Daoy (cell line): ENCODE data around the gene GFOD2. TPM values are rescaled to one million over a fixed set of nuclear protein-coding genes. Genes with fewer than 3 reads are reported as not detected.

Source experiments
- DNase-seq: peaks from one replicate; pipeline ENCODE4 v3.0.0-alpha.2; 2015; ENCODE audit warnings: low read depth
- total RNA-seq: library from RNA; depleted of rRNA; stranded (reverse); fragments of >200 nt; shearing (Covaris generic); gene quantifications from 2 replicates; pipeline ENCODE4 v1.2.3, GENCODE V29; 2014

GFOD2 gene
- total RNA-seq, 1 experiment from 2014 or later: 18.8 TPM

DNA sequence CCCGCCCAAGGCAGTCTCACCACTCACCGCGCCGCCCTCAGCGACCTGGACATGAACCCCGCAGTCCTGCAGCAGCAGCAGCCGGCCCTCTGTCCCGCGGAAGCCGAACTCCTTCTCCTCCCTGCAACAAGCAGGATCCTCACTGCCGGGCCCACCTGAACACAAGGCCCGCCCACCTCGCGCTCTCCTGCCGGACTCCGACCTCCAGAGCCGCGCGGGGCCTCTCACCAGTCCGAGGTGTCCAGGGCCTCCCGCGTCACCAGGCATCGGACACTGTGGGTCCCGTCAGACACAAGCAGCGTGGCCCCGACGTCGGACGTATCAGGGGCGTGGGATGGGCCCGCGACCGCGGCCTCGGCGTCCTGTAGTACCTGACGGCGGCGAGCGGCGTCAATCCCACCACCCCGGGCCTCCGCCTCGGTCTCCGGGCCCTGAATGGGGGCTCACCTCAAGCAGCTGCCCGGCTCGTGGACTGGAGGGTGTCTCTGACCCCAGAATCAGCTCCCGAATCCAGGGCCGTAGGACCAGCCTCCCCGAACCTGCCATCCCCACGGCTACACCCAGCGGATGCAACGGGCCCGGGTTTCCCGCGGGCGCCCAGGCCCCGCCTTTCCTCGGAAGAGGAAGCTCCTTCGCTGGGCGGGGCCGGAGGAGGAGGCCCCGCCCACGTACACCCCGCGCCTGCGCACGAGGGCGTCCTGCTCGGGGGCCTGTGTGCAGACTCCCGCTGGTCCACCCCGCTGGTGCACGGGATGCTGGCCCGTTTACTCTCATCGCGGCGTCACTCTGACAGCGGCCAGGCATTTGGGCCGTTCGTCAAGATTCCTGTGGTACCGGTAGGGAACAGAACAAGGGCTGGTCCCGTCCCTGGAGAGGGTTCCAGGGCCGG, 59.2 kb downstream of the GFOD2 start, which contains the start of gene ACD:
Gene ACD, minus strand, starts transcription at position 586 of the 889 bp plus-strand sequence. Its CDS starts 40 bp downstream, at position 546.
- DNase-seq: peak; percentile 92

DNA sequence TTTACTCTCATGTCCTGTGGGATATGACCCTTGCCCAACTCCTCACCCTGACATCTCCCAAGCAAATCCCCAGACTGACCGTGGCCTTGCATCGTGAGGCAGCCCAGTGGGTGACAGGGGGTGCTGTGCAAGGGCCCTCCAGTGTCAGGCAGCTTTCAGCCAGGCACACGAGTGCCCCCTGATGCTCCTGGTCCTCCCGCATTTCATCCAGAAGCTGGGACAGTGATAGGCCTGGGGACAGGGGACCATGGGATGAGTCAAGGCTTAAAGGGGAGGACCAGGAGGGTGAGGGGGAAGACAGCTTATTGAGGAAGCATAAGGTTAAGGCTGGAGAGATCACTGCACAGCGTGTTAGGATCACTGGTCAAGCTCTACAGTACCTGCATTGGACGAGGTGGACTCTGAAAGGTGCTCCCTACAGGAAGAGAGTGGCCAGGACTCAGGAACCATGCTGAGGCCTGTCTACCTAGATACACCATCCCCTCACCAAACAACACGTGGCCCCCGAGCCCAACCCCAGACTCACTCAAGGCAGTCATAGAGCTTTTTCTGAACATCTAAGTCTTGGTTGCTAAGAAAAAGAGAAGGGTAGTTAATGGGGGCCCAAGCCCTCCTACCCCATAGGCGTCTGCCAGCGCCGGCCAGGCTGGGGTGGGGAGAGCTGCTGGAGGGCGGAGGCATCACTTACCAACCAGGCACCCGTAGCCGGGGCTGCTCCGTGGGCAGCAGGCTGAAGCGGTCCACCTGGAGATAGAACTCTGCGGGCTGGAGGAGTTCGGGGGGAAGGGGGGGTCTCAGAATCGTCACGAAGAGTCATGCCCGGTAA, 60.1 kb downstream of the GFOD2 start:
- no peak for DNase-seq

GRCh38 chr16:67657751-67658518, 61.2 kb downstream of the GFOD2 start:
- no peak for DNase-seq

- DNase-seq: no peak
Measured at GRCh38 chr16:67657017-67657608, 62.0 kb downstream of the GFOD2 start.

DNA sequence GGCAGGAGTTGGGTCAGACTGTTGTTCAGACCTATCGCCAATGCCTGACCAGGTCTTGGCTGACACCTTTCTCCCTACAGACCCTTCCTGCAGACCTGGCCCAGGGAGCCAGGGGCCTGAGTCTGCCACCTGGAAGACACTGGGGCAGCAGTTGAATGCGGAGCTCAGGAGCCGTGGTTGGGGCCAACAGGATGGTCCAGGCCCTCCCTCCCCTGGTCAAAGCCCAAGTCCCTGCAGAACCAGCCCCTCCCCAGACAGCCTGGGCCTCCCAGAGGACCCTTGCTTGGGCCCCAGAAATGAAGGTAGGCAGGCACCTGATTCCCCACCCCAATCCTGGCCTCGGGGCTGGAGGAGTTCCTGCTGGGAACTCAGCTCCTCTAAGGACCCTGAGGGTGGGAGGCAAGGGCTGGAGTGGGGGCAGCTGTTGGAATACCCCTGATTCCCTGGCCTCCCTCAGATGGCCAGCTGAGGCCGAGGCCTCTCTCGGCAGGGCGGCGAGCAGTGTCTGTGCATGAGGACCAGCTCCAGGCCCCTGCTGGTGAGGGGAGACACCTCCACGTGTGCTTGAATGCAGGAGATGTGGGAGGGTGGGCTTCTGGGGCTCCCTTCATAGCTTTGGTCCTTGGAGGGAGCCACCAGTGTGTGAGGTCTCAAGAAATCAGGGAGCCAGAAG, 62.6 kb downstream of the GFOD2 start:
- no peak for DNase-seq

- no peak for DNase-seq
Measured at GRCh38 chr16:67655363-67655762, 63.8 kb downstream of the GFOD2 start.

- DNase-seq: no peak
Measured at GRCh38 chr16:67654403-67654911, 64.7 kb downstream of the GFOD2 start.

- no peak for DNase-seq
Measured at GRCh38 chr16:67653789-67654402, 65.2 kb downstream of the GFOD2 start.

- DNase-seq: no peak
Measured at GRCh38 chr16:67653128-67653788, 65.9 kb downstream of the GFOD2 start.

DNA sequence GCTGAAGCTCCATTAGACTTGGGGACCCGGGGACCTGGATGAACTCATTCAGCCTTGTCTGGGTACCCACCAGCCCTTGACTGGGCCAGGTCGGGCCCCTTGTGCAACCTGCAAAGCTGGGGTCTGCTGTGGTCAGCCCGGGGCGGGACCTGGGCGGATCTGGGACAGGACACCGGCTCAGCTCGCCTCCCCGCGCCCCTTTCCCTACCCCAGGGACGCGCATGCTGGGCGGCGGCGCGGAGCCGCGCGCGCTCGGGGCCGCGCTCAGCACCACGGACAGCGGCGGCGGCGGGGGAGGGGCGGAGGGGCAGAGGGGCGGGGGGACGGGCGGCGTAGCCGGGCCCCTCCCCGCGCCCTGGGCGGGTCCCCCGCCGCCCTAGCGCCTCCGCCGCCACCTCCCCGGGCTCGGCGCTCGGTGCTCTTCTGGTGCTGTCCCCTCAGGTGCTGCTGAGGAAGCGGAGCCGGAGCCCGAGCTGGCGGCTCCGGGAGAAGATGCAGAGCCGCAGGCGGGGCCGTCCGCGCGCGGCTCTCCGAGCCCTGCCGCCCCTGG, 66.5 kb downstream of the GFOD2 start:
- DNase-seq: peak; percentile 59

DNA sequence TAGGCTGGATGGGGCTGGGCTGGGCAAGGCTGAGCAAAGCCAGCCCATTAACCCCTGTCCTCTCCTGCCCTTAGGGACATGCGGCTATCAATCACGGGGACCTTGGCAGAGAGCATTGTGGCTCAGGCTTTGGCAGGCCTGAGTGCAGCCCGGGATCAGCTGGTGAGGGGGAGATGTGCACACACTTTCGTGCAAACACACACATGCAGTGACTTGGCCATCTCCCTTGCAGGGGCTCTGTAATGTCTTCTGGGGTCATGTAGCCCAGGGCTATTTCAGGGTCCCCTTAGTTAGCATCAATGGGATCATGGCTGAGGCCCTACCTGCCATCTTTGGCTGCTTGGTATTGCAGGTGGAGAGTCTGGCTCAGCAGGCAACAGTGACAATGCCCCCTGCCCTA, 67.3 kb downstream of the GFOD2 start:
- no peak for DNase-seq

- no peak for DNase-seq
Measured at GRCh38 chr16:67651039-67651438, 68.1 kb downstream of the GFOD2 start.

DNA sequence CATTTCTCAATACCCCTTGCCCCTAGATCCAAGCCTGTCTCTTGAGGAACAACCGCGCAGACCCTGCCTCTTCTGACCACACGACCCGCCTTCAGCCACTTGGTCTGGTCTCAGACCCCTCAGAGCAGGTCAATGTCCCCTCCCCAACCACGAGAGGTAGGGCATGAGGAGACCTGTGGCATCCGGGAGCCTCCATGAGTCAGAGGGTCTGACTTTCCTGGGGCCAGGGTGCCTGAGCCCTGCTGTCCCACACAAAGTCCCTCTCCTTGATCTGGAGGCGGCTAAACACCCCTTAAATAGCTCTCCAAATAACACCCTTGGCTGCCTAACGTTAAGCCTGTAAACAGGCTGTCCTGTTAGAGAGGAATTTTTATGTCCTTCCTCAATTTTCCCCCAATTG, 69.1 kb downstream of the GFOD2 start:
- DNase-seq: no peak

- peak; percentile 42 for DNase-seq
Measured at GRCh38 chr16:67649494-67649931, 69.6 kb downstream of the GFOD2 start.

- no peak for DNase-seq
Measured at GRCh38 chr16:67648764-67649407, 70.2 kb downstream of the GFOD2 start.

DNA sequence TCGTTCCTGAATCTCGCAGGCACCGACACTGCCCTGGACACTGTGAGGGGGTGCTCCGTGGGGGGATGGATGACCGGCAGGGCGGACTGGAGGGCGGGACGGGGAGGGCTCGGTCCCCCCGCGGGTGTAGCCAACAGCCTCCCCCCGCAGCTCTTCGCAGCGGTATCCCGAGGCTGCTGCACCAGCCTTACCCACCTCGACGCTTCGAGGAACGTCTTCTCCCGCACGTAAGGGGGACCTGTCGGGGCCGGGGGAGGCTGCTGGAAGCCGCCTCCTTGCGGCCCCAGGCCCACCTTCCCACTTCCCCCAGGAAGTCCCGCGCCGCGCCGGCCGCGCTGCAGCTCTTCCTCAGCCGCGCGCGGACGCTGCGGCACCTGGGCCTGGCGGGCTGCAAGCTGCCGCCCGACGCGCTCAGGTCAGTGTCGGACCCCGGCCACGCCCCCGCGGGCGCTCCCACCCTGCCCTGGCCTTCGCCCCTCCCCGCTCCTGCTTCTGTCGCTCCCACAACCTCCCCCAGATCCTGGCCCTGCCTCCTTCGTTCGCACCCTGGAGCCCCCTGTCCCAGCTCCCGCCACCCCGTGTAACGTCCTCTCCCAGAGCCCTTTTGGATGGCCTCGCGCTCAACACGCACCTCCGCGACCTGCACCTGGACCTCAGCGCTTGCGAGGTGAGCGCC, 70.9 kb downstream of the GFOD2 start:
- no peak for DNase-seq

- no peak for DNase-seq
Measured at GRCh38 chr16:67647681-67648080, 71.4 kb downstream of the GFOD2 start.

GRCh38 chr16:67647111-67647651, 71.9 kb downstream of the GFOD2 start:
- no peak for DNase-seq
